A549 (cell line): Measurements from ENCODE around the gene ANP32A. TPM values are rescaled to one million over a fixed set of nuclear protein-coding genes. Genes with fewer than 3 reads are reported as not detected.

Experiments
- ATAC-seq, 2 experiments: fragments of 200-7000 bp in 1 of 2; fragments of >200 bp in 1 of 2; cut with Nextera tagmentation in 1 of 2; cut with Tn5 transposase in 1 of 2; 3 replicates each; pipeline versions ENCODE4 v1.8.0 to v1.9.1; 2018 to 2020; ENCODE audit warnings: mild to moderate bottlenecking in 1 of 2, moderate library complexity in 1 of 2
- CTCF ChIA-PET: fragments of 300-600 bp; sonication (Branson Sonifier 250); formaldehyde crosslinking; extraction: SDS; loops from one replicate; lab custom pipeline; 2021; ENCODE audit warnings: antibody characterized with exemption, inconsistent platforms; lab: Yijun Ruan, JAX
- POLR2A ChIA-PET: fragments of 350-600 bp; formaldehyde crosslinking; extraction: SDS; loops from one replicate; lab custom pipeline; 2021; ENCODE audit warnings: antibody characterized with exemption, inconsistent platforms; lab: Yijun Ruan, JAX
- DNase-seq, 2 experiments: peaks; one replicate each; pipeline versions ENCODE4 v3.0.0 to v3.0.0-alpha.2; 2011 to 2016; ENCODE audit warnings: low read depth in 1 of 2, low spot score in 1 of 2
- FAIRE-seq: peaks from 2 replicates; lab custom pipeline; 2011; peaks lifted over from hg19 to GRCh38; lab: Jason Lieb, UNC
- H3K27ac ChIP-seq, 2 experiments: fragments of >200 bp; sonication (Bioruptor Twin); formaldehyde crosslinking; 3 replicates each; pipeline ENCODE4 v1.5.1; 2016 to 2017
- H3K4me1 ChIP-seq: fragments of >200 bp; sonication (Bioruptor Twin); formaldehyde crosslinking; 3 replicates; pipeline ENCODE4 v1.6.1; 2016
- H3K4me2 ChIP-seq: fragments of >200 bp; sonication (Bioruptor Twin); formaldehyde crosslinking; 3 replicates; pipeline ENCODE4 v1.6.1; 2016
- H3K4me3 ChIP-seq: fragments of >200 bp; sonication (Bioruptor Twin); formaldehyde crosslinking; 3 replicates; pipeline ENCODE4 v1.5.1; 2016
- H3K9me3 ChIP-seq: fragments of >200 bp; sonication (Bioruptor Twin); formaldehyde crosslinking; 3 replicates; pipeline ENCODE4 v1.6.1; 2016
- BHLHE40 ChIP-seq: IDR thresholded peaks from 2 replicates; pipeline ENCODE4 v1.6.1; 2012; ENCODE audit warnings: low read depth, low read length, inconsistent platforms
- CHD2 ChIP-seq: fragments of 150-350 bp; IDR thresholded peaks from 2 replicates; pipeline ENCODE4 v1.6.1; 2014; ENCODE audit warnings: low read length; ENCODE audit not compliant: partially characterized antibody
- E2F6 ChIP-seq: IDR thresholded peaks from 2 replicates; pipeline ENCODE4 v1.6.1; 2012; ENCODE audit warnings: low read depth, borderline replicate concordance
- ESRRA ChIP-seq: fragments of 150-350 bp; IDR thresholded peaks from 2 replicates; pipeline ENCODE4 v1.6.1; 2014; ENCODE audit warnings: mild to moderate bottlenecking, low read length, borderline replicate concordance
- FOSB ChIP-seq: fragments of 250-450 bp; sonication (Bioruptor Pico); IDR thresholded peaks from 2 replicates; pipeline ENCODE4 v1.5.0; 2020; ENCODE audit warnings: mild to moderate bottlenecking, moderate library complexity
- FOXS1 ChIP-seq: fragments of 250-450 bp; sonication (Bioruptor Pico); IDR thresholded peaks from 2 replicates; pipeline ENCODE4 v1.5.0; 2020; ENCODE audit warnings: mild to moderate bottlenecking, moderate library complexity
- HDAC2 ChIP-seq: fragments of 200-600 bp; sonication (generic); IDR thresholded peaks from 2 replicates; pipeline ENCODE4 v1.6.1; 2016
- HMGXB4 ChIP-seq: fragments of 250-450 bp; sonication (Bioruptor Pico); IDR thresholded peaks from 2 replicates; pipeline ENCODE4 v1.5.0; 2021; ENCODE audit warnings: mild to moderate bottlenecking, moderate library complexity, borderline replicate concordance
- JUN ChIP-seq, 2 experiments: fragments of >200 bp; sonication (Bioruptor Twin); formaldehyde crosslinking; IDR thresholded peaks; 2 replicates in 1 of 2; 3 replicates in 1 of 2; pipeline ENCODE4 v1.6.1; 2016 to 2017
- JUNB ChIP-seq: fragments of >200 bp; sonication (Bioruptor Twin); formaldehyde crosslinking; IDR thresholded peaks from 2 replicates; pipeline ENCODE4 v1.6.1; 2016
- KDM1A ChIP-seq: fragments of 200-600 bp; sonication (generic); IDR thresholded peaks from 2 replicates; pipeline ENCODE4 v1.6.1; 2016; ENCODE audit warnings: low read depth, mild to moderate bottlenecking
- MAFK ChIP-seq: fragments of 450-650 bp; IDR thresholded peaks from 2 replicates; pipeline ENCODE4 v1.6.1; 2014; ENCODE audit not compliant: partially characterized antibody
- MYC ChIP-seq: IDR thresholded peaks from 2 replicates; pipeline ENCODE4 v1.6.1; 2012; ENCODE audit warnings: mild to moderate bottlenecking, inconsistent platforms, low read length, improper control_type of control experiment, borderline replicate concordance
- NFE2L2 ChIP-seq: fragments of 150-350 bp; conservative IDR thresholded peaks from 2 replicates; pipeline ENCODE4 v1.6.1; 2014; ENCODE audit warnings: low read length
- RAD21 ChIP-seq, 2 experiments: fragments of >200 bp in 1 of 2; sonication (Bioruptor Twin) in 1 of 2; formaldehyde crosslinking in 1 of 2; IDR thresholded peaks in 1 of 2; conservative IDR thresholded peaks in 1 of 2; 2 replicates in 1 of 2; 3 replicates in 1 of 2; pipeline ENCODE4 v1.6.1; 2012 to 2018; ENCODE audit warnings: inconsistent platforms in 1 of 2
- RARB ChIP-seq: fragments of 250-450 bp; sonication (Bioruptor Pico); IDR thresholded peaks from 2 replicates; pipeline ENCODE4 v1.8.0; 2021; ENCODE audit warnings: mild to moderate bottlenecking, moderate library complexity
- SREBF2 ChIP-seq: fragments of 450-650 bp; IDR thresholded peaks from 2 replicates; pipeline ENCODE4 v1.6.1; 2014; ENCODE audit warnings: mild to moderate bottlenecking, moderate library complexity
- TP53 ChIP-seq: fragments of 250-450 bp; sonication (Bioruptor Pico); IDR thresholded peaks from 2 replicates; pipeline ENCODE4 v1.5.0; 2021; ENCODE audit warnings: mild to moderate bottlenecking, moderate library complexity
- ZFP36 ChIP-seq: fragments of 450-650 bp; IDR thresholded peaks from 2 replicates; pipeline ENCODE4 v1.6.1; 2014; ENCODE audit warnings: borderline replicate concordance; ENCODE audit not compliant: partially characterized antibody
- WGBS: methylation state at CpG from one replicate; pipeline ENCODE4 v1.1.6; 2017; ENCODE audit errors: missing lambda C conversion rate; 5-methylcytosine and 5-hydroxymethylcytosine counted together
- polyA plus RNA-seq, 4 experiments: library from polyadenylated mRNA; depleted of rRNA in 3 of 4; stranded (reverse); fragments of >200 nt; fragmentation: RNase III in 1 of 4; extraction: RNeasy Plus Mini Kit Qiagen cat#74134 plus additional on column Dnase treatment in 1 of 4; gene quantifications; 2 replicates in 3 of 4; 3 replicates in 1 of 4; pipeline ENCODE4 v1.2.3, GENCODE V29; 2011 to 2017
- TF ChIP-seq, protein P1 (sequence below): fragments of >200 bp; sonication (Bioruptor Twin); formaldehyde crosslinking; IDR thresholded peaks from 2 replicates; pipeline ENCODE4 v1.6.1; 2016
- TF ChIP-seq, protein P2 (sequence below): fragments of >200 bp; sonication (Bioruptor Twin); formaldehyde crosslinking; IDR thresholded peaks from 3 replicates; pipeline ENCODE4 v1.6.1; 2016
- TF ChIP-seq, protein P3 (sequence below): fragments of 450-650 bp; IDR thresholded peaks from 2 replicates; pipeline ENCODE4 v1.6.1; 2014; ENCODE audit warnings: antibody characterized with exemption

Gene ANP32A
- polyA plus RNA-seq, 2 of the 4 experiments (the other 2 are of a cell fraction): 208 to 354 TPM

GRCh38 chr15:68733666-68734065 is 87.0 kb downstream of the ANP32A start:
- ChIA-PET CTCF (interaction anchor here (1.5 kb wide), 1 partner anchor 191 kb away, joined by 5 read pairs; no protein-coding TSS in a partner anchor), POLR2A (no interaction called here)
- FAIRE-seq (no peak), DNase-seq (no peak), ATAC-seq (no peak)
- Histone ChIP-seq H3K9me3 (no peaks in the 10 kb centered on the region), H3K4me3 (no peak overlapping the region), H3K4me1 (no peaks in the 10 kb centered on the region), H3K4me2 (no peak overlapping the region), H3K27ac (no peak overlapping the region)
- TF ChIP-seq SREBF2 (no peak), CHD2 (no peak), FOSB (CRISPR knock-in tag) (no peak), RAD21 (conservative IDR thresholded peaks at IDR 0.05 in 1 of 2, IDR thresholded peaks at IDR 0.05 in 1 of 2) (no peak), JUN (IDR thresholded peaks at IDR 0.05) (no peak), HMGXB4 (no peak), RARB (CRISPR knock-in tag) (no peak), NFE2L2 (no peak), BHLHE40 (no peak), MYC (no peak), E2F6 (no peak), ZFP36 (no peak), ESRRA (no peak), TP53 (CRISPR knock-in tag) (no peak), HDAC2 (no peak), KDM1A (no peak), JUNB (no peak)
- TF ChIP-seq, protein P1, sequence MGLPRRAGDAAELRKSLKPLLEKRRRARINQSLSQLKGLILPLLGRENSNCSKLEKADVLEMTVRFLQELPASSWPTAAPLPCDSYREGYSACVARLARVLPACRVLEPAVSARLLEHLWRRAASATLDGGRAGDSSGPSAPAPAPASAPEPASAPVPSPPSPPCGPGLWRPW: no peak
- TF ChIP-seq, protein P2, sequence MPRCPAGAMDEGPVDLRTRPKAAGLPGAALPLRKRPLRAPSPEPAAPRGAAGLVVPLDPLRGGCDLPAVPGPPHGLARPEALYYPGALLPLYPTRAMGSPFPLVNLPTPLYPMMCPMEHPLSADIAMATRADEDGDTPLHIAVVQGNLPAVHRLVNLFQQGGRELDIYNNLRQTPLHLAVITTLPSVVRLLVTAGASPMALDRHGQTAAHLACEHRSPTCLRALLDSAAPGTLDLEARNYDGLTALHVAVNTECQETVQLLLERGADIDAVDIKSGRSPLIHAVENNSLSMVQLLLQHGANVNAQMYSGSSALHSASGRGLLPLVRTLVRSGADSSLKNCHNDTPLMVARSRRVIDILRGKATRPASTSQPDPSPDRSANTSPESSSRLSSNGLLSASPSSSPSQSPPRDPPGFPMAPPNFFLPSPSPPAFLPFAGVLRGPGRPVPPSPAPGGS: no peak
- TF ChIP-seq, protein P3, sequence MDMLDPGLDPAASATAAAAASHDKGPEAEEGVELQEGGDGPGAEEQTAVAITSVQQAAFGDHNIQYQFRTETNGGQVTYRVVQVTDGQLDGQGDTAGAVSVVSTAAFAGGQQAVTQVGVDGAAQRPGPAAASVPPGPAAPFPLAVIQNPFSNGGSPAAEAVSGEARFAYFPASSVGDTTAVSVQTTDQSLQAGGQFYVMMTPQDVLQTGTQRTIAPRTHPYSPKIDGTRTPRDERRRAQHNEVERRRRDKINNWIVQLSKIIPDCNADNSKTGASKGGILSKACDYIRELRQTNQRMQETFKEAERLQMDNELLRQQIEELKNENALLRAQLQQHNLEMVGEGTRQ: no peak
- 34% methylated on average over 6 of the region's 6 CpGs for WGBS

- no peaks in the 10 kb centered on the region for H3K9me3 ChIP-seq
- ChIA-PET POLR2A (no interaction called here), CTCF (interaction anchor here (1.2 to 4.0 kb wide), 7 partner anchors 8 to 192 kb away, joined by 3 to 74 read pairs (median 6); no protein-coding TSS in a partner anchor)
- no peak overlapping the region for H3K4me3 ChIP-seq
- 81% methylated on average over 2 of the region's 2 CpGs for WGBS
- FAIRE-seq (no peak), DNase-seq (no peak), ATAC-seq (no peak)
- H3K27ac ChIP-seq: no peak overlapping the region
- H3K4me1 ChIP-seq: no peaks in the 10 kb centered on the region
- no peak overlapping the region for H3K4me2 ChIP-seq
- TF ChIP-seq, protein P1: no peak
- TF ChIP-seq FOXS1: no peak
- TF ChIP-seq MAFK: no peak
Observed at GRCh38 chr15:68732451-68732850, 88.2 kb downstream of the ANP32A start.
